Stimulated activated CD4-positive, alpha-beta T cell treated with anti-CD3 and anti-CD28 coated beads, Interleukin-1b, Interleukin-23, amount 100 ng/mL, for 4 hours (primary cell): Measurements from ENCODE around the gene PNMA6F.
"Not testable (repeated sequence)": the region's sequence is repeated elsewhere in the genome, so short reads cannot be mapped to it uniquely, and the experiment has no call there.

Source experiments
- DNase-seq, 2 donors: peaks; one replicate each; pipeline ENCODE4 v3.0.0-alpha.2; 2020; ENCODE audit warnings: low read depth in 2 of 2

PNMA6F gene

GRCh38 chrX:153302796-153303195 lies 18.8 kb downstream of the PNMA6F start:
- DNase-seq: no peak

DNA sequence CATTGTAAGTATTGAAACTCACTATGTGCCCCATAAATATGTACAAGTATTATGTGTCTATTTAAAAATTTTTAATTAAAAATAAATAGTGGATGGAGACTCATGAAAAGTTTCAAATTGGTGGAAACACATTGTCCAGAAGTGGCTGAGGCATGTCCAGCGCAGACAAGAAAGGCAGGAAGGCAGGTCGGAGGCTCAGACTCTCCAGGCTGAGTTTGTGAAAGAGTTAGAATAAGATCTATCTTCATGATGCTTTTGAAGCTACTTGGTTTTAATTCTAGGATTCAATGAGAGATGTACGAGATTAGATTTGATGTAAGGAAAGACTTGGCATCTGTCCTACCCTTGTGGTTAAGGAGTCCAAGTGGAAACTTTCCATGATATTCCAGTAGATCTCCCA lies 19.8 kb downstream of the PNMA6F start:
- no peak for DNase-seq

DNA sequence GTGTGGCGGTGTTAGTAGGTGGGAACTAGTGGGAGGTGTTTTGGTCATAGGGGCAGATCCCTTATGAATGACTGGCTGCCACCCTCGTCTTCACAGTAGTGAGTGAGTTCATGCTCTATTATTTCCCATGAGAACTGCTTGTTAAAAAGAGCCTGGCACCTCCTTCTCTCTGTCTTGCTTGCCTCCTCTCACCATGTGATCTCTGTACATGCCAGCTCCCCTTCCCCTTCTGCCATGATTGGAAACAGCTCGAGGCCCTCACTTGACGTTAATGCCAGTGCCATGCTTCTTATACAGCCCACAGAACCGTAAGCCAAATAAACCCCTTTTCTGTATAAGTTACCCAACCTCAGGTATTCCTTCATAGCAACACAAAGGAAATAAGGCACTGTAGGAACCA lies 21.7 kb downstream of the PNMA6F start:
- DNase-seq: no peak

GRCh38 chrX:153297376-153297775 lies 24.2 kb downstream of the PNMA6F start:
- no peak for DNase-seq

DNA sequence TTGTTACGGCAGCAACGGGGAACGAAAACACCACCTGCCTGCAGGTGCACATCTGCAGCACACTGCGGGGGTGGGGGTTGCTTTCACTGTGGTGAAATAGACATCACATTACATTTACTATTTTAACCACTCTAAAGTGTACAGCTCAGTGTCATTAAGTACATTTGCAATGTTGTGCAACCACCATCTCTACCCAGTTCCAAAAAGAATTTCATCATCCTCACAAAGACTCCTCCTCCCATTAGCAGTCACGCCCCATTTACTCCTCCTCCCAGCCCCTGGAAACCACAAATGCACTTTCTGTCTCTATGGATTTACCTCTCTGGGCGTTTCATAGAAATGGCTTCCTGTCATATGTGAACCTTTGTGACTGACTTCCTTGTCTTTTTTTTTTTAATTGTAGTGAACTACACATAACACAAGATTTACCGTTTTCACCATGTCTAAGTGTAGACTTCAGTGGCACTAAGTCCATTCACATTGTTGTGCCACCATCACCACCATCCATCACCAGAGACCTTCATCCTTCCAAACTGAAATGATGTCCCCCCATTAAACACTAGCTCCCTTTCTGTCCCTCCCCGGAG lies 28.0 kb downstream of the PNMA6F start:
- not testable (repeated sequence) for DNase-seq

DNA sequence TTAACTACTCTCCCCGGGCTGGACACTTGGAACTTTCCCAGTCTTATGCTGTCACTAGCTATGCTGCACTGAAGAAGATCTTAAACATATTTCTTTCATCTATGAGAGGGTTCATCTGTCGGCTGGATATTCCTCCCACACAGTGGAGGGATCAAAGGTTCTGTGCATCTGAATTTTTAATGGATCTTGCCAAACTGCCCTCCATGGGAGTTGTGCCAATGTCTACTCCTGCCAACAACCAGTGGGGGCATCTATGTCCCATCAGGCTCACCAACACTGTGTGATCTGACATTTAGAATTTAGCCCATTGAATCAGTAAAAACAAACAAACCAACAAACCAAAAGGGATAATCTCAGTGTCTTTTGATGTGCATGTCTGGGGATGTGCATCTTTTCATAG lies 32.8 kb downstream of the PNMA6F start:
- not testable (repeated sequence) for DNase-seq

DNA sequence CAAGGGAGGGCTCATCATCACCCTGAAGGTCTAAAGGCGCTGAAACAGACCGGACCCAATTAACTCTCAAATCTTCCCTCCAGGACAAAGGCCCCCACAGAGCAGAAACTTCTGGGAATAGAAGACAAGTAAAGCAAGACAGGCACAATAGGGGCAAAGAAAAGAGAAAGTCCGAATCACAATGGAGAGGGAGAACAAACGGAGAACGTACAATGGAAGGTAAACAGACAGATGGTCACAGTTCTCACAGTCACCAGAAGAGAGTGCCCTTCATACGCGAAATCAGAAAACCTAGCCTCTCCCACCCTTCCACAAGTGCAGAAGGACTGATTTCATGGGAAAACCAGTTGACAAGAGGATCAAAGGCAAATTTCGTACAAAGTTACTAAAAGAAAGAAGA lies 35.9 kb downstream of the PNMA6F start:
- not testable (repeated sequence) for DNase-seq

- DNase-seq: not testable (repeated sequence)
Measured at GRCh38 chrX:153283982-153284381, 37.6 kb downstream of the PNMA6F start.

DNA sequence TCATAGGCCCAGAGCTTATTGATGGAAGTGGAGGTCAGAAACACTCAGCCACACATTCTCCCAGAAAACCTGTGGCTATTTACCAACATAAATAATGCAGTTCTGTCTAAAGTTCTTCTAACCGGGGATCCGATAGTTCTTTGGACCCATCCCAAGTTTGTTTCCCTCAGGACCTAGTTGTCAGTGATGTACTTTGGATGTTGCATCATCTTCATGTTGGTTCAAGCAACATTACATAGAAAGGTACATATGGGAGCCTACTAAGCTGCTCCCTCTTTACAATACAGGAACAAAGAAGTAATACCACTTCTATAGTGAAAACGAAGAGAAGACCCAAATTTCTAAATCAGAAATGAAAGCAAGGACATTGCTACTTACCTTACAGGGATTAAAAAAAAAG lies 39.8 kb downstream of the PNMA6F start:
- not testable (repeated sequence) for DNase-seq

DNA sequence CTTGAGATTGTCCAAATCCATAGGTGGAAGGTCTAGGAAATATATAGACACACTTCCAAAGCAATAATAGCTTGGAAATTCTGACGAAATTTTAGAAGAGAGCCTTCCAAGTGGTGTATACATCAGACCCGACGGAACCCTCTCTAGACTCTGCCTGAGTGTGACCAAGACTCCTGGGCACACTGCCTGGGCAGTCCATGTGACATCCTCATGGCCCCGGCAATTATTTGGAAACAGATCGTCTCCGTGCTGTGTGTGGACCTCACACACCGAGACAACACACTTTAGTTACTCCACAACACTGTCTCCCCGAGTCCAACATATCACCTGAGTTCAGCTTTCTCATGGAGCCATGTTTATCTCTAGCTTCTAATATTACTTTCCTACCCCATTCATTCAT lies 42.3 kb downstream of the PNMA6F start:
- not testable (repeated sequence) for DNase-seq

DNA sequence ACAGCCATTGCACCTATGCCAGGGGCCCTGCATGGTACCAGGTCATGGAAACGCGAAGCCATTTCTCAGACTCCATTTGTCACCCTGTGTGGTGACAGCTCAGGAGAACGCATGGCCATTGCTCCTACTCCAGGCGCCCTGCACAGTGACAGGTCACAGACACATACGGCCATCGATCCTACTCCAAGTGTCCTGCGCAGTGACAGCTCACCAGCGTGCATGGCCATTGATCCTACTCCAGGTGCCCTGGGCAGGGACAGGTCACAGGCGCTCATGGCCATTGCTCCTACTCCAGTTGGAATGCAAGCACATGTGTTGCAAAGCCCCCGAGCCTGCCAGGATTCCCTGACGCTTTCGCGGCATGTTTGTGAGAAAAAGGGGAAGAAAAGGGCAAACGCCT lies 45.5 kb downstream of the PNMA6F start:
- not testable (repeated sequence) for DNase-seq

GRCh38 chrX:153275418-153275817 lies 46.1 kb downstream of the PNMA6F start:
- not testable (repeated sequence) for DNase-seq

DNA sequence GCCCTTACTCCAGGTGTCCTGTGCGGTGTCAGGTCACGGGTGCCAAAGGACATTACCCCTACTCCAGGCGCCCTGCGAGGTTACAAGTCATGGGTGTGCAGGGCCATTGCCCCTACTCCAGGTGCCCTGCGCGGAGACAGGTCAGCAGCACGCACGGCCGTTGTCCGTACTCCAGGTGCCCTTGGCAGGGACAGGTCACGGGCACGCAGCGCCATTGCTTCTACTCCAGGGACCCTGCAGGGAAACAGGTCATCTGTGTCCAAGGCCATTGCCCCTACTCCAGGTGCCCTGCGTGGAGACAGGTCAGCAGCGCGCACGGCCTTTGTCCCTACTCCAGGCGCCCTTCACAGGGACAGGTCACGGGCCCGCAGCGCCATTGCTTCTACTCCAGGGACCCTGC lies 49.0 kb downstream of the PNMA6F start:
- not testable (repeated sequence) for DNase-seq

DNA sequence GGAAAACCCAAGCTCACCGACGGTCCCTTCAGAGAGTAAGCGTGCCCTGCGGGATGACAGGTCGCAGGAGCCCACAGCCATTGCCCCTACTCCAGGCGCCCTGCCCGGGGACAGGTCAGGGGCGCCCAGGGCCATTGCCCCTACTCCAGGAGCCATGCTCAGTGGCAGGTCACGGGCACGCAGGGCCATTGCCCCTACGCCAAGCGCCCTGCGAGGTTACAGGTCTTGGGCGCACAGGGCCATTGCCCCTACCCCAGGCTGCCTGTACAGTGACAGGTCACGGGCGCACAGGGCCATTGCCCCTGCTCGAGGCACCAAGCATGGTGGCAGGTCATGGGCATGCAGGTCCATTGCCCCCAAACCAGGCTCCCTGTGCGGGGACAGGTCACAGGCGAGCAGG lies 49.5 kb downstream of the PNMA6F start:
- DNase-seq: not testable (repeated sequence)
